ENCODE measurements around the gene PLK2. TPM values are rescaled to one million over a fixed set of nuclear protein-coding genes. Genes with fewer than 3 reads are reported as not detected.

The PLK2 gene
- total RNA-seq, 3 donors from 2014 or later (not counting 1 experiment from before 2014, with no cell fraction given): 18.3 to 30.0 (median 22.0) TPM

DNA sequence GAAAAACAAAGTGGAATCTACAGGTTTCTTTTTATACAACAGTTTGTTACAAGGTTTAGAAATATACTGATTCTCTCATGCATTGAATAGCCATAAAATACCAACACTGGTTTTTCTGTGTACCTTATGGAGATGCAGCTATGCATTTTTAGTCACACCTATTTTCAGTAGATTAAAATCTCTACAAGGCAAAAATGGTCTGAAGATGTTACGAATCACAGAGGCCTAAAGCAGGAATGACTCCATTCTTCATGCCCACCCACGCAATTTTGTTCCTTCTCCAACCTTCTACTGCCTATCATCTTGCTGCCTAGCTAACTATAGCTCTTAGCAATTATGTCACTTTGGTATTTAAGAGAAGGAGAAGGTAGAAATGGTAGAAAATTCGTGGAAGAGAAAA lies 9.9 kb downstream of the PLK2 start:
- Mint-ChIP-seq H3K4me1 (no peaks in the 10 kb centered on the region), H3K36me3 (peaks cover 7% of the 10 kb centered on the region), H3K27me3 (ENCODE audit: low read depth in 2 of 2) (peaks cover 12 to 16% of the 10 kb centered on the region in 2 donors), H3K27ac (no peak overlapping the region), H3K9me3 (no peaks in the 10 kb centered on the region), H3K4me3 (no peak overlapping the region)
- intact Hi-C loops (cut with micrococcal nuclease): no loop called here
- DNase-seq: no peak
- H3K27me3 ChIP-seq (ENCODE audit: control insufficient read depth, insufficient read depth, low read length): no peaks in the 10 kb centered on the region
- no peak for ATAC-seq
- H3K9me3 ChIP-seq (ENCODE audit: control insufficient read depth, insufficient read depth, low read length): no peaks in the 10 kb centered on the region
- no peaks in the 10 kb centered on the region for H3K36me3 ChIP-seq (ENCODE audit: control insufficient read depth, insufficient read depth, low read length)
- WGBS (ENCODE audit: insufficient coverage): 89% methylated on average over 2 of the region's 3 CpGs
- TF ChIP-seq, protein P1, sequence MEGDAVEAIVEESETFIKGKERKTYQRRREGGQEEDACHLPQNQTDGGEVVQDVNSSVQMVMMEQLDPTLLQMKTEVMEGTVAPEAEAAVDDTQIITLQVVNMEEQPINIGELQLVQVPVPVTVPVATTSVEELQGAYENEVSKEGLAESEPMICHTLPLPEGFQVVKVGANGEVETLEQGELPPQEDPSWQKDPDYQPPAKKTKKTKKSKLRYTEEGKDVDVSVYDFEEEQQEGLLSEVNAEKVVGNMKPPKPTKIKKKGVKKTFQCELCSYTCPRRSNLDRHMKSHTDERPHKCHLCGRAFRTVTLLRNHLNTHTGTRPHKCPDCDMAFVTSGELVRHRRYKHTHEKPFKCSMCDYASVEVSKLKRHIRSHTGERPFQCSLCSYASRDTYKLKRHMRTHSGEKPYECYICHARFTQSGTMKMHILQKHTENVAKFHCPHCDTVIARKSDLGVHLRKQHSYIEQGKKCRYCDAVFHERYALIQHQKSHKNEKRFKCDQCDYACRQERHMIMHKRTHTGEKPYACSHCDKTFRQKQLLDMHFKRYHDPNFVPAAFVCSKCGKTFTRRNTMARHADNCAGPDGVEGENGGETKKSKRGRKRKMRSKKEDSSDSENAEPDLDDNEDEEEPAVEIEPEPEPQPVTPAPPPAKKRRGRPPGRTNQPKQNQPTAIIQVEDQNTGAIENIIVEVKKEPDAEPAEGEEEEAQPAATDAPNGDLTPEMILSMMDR (IDR thresholded peaks at IDR 0.05): no peak
- no peak overlapping the region for H3K4me3 ChIP-seq (ENCODE audit: low read length)
- H3K27ac ChIP-seq (ENCODE audit: low read length): no peak overlapping the region
- no peaks in the 10 kb centered on the region for H3K4me1 ChIP-seq (ENCODE audit: control insufficient read depth, insufficient read depth, low read length)

DNA sequence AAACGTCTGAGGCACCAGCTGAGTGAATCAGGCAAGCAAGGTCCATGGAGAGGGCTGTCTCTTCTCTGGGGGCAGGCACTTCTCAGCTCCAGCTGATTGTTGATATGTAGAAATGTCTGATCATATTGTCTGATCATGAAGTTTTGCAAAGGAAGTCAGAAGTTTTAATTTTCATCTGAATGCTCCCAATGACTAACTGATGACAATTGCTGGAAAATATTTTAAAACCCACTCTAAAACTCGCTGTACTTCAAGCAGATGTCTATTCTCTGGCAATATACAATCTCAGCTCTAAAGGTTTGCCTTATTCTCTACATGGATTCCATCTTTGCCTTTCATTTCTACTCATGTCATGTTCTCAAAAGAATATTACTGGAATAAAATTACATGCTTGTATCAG lies 12.7 kb downstream of the PLK2 start:
- Histone ChIP-seq H3K27me3 (ENCODE audit: control insufficient read depth, insufficient read depth, low read length) (no peaks in the 10 kb centered on the region), H3K36me3 (ENCODE audit: control insufficient read depth, insufficient read depth, low read length) (no peaks in the 10 kb centered on the region), H3K27ac (ENCODE audit: low read length) (no peak overlapping the region), H3K9me3 (ENCODE audit: control insufficient read depth, insufficient read depth, low read length) (no peaks in the 10 kb centered on the region), H3K4me1 (ENCODE audit: control insufficient read depth, insufficient read depth, low read length) (no peaks in the 10 kb centered on the region), H3K4me3 (ENCODE audit: low read length) (no peak overlapping the region)
- Mint-ChIP-seq H3K36me3 (no peaks in the 10 kb centered on the region), H3K9me3 (no peaks in the 10 kb centered on the region), H3K27ac (no peak overlapping the region), H3K27me3 (ENCODE audit: low read depth in 2 of 2) (peaks cover 7 to 15% of the 10 kb centered on the region in 2 donors), H3K4me3 (no peak overlapping the region), H3K4me1 (no peaks in the 10 kb centered on the region)
- TF ChIP-seq, protein P1 (IDR thresholded peaks at IDR 0.05): no peak
- DNase-seq (no peak), ATAC-seq (no peak)
- 76% methylated on average over 2 of the region's 2 CpGs for WGBS (ENCODE audit: insufficient coverage)
- intact Hi-C loops (cut with micrococcal nuclease): no loop called here

DNA sequence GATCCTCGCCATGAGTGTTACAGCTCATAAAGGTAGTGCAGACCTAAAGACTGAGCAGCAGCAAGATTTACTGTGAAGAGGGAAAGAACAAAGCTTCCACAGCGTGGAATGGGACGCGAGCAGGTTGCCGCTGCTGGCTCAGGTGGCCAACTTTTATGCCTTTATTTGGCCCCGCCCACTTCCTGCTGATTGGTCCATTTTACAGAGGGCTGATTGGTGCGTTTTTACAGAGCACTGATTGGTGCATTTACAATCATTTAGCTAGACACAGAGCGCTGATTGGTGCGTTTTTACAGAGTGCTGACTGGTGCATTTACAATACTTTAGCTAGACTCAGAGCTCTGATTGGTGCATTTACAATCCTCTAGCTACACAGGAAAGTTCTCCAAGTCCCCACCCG lies 13.9 kb downstream of the PLK2 start:
- TF ChIP-seq, protein P1 (IDR thresholded peaks at IDR 0.05): no peak
- Mint-ChIP-seq H3K9me3 (no peaks in the 10 kb centered on the region), H3K4me3 (no peak overlapping the region), H3K27me3 (ENCODE audit: low read depth in 2 of 2) (peaks cover 2 to 7% of the 10 kb centered on the region in 2 donors), H3K27ac (no peak overlapping the region), H3K4me1 (no peaks in the 10 kb centered on the region), H3K36me3 (no peaks in the 10 kb centered on the region)
- Histone ChIP-seq H3K27me3 (ENCODE audit: control insufficient read depth, insufficient read depth, low read length) (no peaks in the 10 kb centered on the region), H3K9me3 (ENCODE audit: control insufficient read depth, insufficient read depth, low read length) (no peaks in the 10 kb centered on the region), H3K36me3 (ENCODE audit: control insufficient read depth, insufficient read depth, low read length) (no peaks in the 10 kb centered on the region), H3K4me3 (ENCODE audit: low read length) (no peak overlapping the region), H3K27ac (ENCODE audit: low read length) (no peak overlapping the region), H3K4me1 (ENCODE audit: control insufficient read depth, insufficient read depth, low read length) (no peaks in the 10 kb centered on the region)
- DNase-seq (no peak), ATAC-seq (no peak)
- 87% methylated on average over 10 of the region's 10 CpGs for WGBS (ENCODE audit: insufficient coverage)
- intact Hi-C loops (cut with micrococcal nuclease): no loop called here

DNA sequence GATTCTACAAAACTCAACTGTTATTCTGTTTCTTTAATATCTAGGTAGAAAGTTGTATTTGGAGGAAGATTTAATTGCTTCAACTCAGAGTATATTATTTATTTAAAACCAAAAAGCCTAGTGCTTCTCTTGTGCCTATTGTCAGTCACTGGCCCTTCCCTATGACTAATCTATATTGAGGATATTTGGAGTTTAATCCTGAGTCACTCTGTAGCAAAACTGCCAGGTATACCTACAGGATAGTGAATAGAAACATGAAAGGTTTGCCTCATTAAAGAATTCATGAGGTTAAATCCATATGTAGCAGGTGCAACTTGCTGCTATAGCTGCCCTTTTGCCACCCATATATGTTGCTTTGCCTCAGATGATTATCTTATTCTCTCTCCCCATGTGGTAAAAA lies 15.1 kb downstream of the PLK2 start:
- Mint-ChIP-seq H3K36me3 (no peaks in the 10 kb centered on the region), H3K9me3 (no peaks in the 10 kb centered on the region), H3K27me3 (ENCODE audit: low read depth in 2 of 2) (peaks cover 2 to 7% of the 10 kb centered on the region in 2 donors), H3K4me3 (no peak overlapping the region), H3K27ac (no peak overlapping the region), H3K4me1 (no peaks in the 10 kb centered on the region)
- intact Hi-C loops (cut with micrococcal nuclease): no loop called here
- H3K9me3 ChIP-seq (ENCODE audit: control insufficient read depth, insufficient read depth, low read length): no peaks in the 10 kb centered on the region
- H3K27ac ChIP-seq (ENCODE audit: low read length): no peak overlapping the region
- TF ChIP-seq, protein P1 (IDR thresholded peaks at IDR 0.05): no peak
- ATAC-seq (no peak), DNase-seq (no peak)
- no peaks in the 10 kb centered on the region for H3K36me3 ChIP-seq (ENCODE audit: control insufficient read depth, insufficient read depth, low read length)
- H3K27me3 ChIP-seq (ENCODE audit: control insufficient read depth, insufficient read depth, low read length): peaks cover under 1% of the 10 kb centered on the region
- H3K4me1 ChIP-seq (ENCODE audit: control insufficient read depth, insufficient read depth, low read length): no peaks in the 10 kb centered on the region
- H3K4me3 ChIP-seq (ENCODE audit: low read length): no peak overlapping the region

Measured in natural killer cell (primary cell).